HG03460 (cell line): ENCODE results near the gene USF3.

Experiments
- ATAC-seq: cut with Tn5 transposase; IDR thresholded peaks from one replicate; pipeline ENCODE4 v1.9.1; 2021; ENCODE audit not compliant: unreplicated experiment

USF3 gene

DNA sequence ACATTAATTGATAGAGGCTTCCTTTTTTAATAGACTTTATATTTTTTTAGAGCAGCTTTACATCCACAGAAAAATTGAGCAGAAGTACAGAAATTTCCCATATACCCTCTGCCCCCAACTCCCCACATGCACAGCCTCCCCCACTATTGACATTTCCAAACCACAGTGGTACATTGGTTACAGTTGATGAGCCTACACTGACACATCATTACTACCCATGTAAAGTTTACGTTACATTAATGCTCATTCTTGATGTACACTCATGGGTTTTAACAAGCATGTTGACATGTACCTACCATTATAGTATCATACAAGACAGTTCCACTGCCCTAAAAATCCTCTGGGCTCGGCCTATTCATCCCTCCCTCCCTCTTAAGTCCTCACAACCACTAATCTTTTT is 78.7 kb downstream of the USF3 start:
- ATAC-seq: no peak

DNA sequence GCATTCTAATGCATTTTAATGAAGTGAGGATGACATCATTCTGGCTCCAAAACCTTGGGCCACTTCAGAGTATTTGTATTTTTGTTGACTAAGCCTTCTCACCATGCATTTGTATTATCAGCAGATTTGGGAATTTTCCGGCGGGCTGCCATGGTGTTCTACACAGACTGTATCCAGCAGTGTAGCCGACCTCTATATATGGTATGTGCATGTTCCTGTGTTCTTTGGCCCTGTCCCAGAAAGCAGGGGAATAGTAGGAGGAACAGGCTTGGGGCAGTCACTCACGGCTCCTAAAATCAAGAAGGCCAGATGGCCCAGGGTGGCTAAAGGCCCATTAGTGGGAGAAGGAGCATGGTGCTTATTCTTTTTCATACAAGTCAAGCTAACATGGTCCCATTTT is 80.5 kb downstream of the USF3 start:
- no peak for ATAC-seq

DNA sequence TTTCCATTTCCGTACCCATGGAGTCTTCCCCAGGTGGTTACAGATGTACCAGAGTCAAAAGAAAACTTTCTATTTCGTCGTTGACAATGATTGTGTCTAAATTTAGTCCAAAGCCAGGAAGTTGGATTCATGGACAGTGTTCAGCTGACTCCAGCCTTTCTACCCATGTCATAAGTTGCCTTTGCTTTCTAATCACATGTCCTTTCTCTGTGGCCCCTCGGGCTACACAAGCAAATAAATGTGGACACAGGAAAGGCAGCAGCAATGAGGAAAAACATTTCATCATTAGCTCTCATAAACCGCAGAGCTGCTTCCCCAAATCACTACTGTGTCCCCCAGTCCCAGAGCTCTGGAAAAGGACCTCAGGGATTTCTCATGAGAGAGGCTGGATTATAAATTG is 82.0 kb downstream of the USF3 start:
- ATAC-seq: no peak

DNA sequence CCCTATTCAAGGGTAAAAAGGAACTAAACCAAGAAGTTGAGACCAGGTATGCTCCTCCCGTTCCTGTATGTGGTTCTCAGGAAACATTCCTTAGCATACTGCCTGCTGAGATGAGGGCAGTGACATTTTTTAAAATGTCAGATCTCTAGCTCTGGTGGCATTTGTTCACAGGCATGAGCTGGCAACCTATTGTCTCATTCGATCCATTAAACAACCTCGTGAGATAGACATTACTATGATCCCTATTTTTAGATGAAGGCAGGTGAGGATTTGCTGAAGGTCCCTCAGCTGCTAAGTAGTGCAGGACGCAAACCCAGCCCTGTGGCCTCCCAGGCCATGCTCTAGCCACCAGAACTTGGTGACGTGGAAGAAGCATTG is 89.2 kb downstream of the USF3 start:
- ATAC-seq: peak; percentile 19

DNA sequence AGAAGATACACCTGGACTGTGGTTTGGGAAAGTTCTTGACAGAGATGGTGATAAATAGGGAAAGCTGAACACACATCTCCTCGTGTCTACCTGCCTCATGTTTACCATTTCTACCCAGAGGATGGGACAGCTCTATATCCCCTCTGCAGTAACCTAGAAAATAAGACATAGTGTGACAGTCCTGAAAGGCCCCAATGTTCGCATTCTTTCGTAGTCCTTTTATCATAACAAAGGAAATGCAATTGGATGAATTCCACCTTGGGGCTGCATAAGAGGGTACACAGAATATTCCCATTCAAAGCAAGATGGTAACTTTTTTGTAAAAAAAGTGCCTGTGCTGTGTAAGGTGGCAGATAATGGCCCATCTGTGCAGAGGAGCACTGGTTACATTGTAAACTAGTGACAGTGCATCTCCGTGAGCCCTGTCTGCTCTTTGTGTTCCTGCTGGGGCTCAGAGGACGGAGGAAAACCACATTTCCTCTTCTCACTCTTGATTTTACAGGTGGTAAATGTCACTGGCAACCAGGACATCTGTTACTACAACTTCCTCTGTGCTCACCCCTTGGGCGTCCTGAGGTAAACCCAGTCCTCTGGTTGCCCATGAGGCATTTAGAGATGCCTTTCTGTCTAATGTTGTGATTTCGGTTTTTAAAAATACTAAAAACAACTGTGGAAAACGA is 89.8 kb downstream of the USF3 start:
- ATAC-seq: peak; percentile 98

DNA sequence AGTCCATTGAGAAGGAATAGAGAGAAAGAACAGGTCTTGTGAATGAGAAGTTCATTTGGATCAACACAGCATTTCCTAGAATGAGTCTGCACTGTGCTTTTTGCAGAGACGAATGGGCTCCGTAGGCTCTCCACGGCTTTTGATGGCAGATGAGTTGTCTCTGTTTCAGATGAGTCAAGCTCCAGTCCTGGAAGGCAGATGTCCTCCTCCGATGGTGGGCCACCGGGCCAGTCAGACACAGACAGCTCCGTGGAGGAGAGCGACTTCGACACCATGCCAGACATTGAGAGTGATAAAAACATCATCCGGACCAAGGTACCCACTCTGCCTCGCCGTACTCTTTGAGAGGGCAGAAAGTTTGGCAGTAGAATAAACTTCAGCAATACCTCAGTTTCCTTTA is 93.6 kb downstream of the USF3 start:
- ATAC-seq: no peak

DNA sequence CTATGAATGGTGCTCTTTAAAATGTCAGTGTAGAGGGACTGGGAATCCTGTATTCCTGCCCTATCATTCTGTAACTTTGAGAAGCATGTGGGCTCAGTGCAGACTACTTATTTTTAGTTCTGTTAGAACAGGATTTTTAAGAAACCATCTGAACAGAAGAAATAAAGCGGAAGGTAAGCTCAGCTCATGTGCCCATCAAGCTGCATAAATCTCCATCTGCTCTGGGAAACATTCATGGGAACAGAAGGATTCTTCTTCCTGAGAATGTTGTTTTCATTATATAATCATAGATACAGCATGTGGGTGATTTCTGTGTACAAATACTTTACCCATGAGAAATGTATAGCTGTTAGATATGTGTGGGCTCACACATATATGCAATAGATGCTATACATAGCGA is 94.2 kb downstream of the USF3 start:
- no peak for ATAC-seq

DNA sequence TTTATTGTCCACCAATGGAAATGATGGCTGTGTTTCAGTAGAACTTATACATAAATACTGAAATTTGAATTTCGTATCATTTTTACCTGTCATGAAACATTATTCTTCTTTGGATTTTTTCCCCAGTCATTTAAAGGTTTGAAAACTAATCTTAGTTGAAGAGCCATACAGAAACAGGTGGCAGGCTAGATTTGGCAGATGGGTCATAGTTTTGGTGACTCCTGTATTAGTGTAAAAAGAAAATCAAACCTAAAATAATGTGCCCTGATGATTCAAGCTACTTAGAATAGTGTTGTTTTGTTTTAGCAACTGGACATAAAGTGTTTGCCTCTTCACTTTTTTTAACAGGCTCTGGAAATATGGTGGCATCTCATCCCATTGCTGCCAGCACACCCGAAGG is 95.2 kb downstream of the USF3 start:
- no peak for ATAC-seq

DNA sequence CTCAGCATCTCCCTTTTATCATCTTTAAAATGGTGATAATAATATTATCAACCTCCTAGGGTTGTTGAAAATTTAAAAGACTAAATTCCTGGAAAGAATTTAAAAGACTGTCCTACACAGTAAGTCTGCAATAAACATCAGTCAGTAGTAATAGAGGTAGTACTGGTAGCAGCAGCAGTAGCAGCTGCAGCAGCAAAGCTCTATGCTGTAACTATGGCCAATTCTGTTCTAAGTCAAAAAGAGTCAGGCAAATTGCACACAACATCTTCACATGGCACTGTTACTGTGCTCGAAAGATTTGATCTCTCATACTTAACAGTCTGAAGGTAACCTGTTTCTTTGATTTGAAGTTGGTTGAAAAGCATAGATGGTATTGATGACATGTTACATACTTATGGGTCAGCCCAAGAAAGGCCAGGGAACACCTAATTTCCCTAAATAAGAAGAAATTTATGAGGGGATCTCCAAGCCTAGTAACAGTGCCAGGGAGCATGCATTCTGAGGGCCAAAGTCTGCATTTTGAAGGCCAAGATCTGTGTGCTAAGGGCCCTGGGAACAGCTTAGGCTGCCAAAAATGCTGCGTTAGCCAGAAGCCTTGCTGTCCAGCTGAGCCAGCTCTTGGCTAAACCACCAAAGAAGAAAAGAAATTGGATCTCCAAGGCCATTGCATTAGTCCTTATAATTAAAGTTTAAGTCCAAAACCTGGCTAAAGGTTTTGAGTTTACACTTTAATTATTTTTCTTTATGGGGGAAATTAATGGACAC is 95.8 kb downstream of the USF3 start:
- ATAC-seq: no peak
